Right lobe of liver (tissue), 4 donors: ENCODE measurements around the gene LCE2D.

Experiments
- CTCF ChIP-seq, 4 donors: fragments of 200-600 bp in 3 of 4; fragments of 450-650 bp in 1 of 4; IDR thresholded peaks; one replicate each; pipeline versions ENCODE4 v1.5.1 to v1.8.0; 2016 to 2022; ENCODE audit warnings: antibody characterized with exemption in 4 of 4, mild to moderate bottlenecking in 2 of 4
- POLR2A ChIP-seq: fragments of 450-650 bp; IDR thresholded peaks from one replicate; pipeline ENCODE4 v1.6.1; 2017; ENCODE audit warnings: antibody characterized with exemption, mild to moderate bottlenecking
- donor health status: DM: no; HTN: no; CAD: no.
- donor health status: DM: no; HTN: no; CAD: no.
- donor health status: DM: no; HTN: yes; CAD: no.

GRCh38 chr1:152622803-152623202 is 40.4 kb upstream of the LCE2D start, which contains the start of gene LCE3A:
- TF ChIP-seq POLR2A (no peak), CTCF (IDR thresholded peaks at IDR 0.05) (no peak)
